ENCODE measurements around the gene WNT2. TPM values are rescaled to one million over a fixed set of nuclear protein-coding genes. Genes with fewer than 3 reads are reported as not detected.

Gene WNT2
- total RNA-seq, 1 donor, result 56.1 TPM

- DNase-seq (ENCODE audit: low read depth), result peak; percentile 46
- H3K4me3 ChIP-seq (ENCODE audit: low read depth, low read length), result peak overlapping the region; percentile 69
- TF ChIP-seq, protein P1, sequence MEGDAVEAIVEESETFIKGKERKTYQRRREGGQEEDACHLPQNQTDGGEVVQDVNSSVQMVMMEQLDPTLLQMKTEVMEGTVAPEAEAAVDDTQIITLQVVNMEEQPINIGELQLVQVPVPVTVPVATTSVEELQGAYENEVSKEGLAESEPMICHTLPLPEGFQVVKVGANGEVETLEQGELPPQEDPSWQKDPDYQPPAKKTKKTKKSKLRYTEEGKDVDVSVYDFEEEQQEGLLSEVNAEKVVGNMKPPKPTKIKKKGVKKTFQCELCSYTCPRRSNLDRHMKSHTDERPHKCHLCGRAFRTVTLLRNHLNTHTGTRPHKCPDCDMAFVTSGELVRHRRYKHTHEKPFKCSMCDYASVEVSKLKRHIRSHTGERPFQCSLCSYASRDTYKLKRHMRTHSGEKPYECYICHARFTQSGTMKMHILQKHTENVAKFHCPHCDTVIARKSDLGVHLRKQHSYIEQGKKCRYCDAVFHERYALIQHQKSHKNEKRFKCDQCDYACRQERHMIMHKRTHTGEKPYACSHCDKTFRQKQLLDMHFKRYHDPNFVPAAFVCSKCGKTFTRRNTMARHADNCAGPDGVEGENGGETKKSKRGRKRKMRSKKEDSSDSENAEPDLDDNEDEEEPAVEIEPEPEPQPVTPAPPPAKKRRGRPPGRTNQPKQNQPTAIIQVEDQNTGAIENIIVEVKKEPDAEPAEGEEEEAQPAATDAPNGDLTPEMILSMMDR (IDR thresholded peaks at IDR 0.05; ENCODE audit: insufficient read depth, low read depth, low read length), result no peak
These were observed 2.1 kb upstream of the WNT2 start for GRCh38 chr7:117324960-117325359.

- TF ChIP-seq, protein P1 (IDR thresholded peaks at IDR 0.05; ENCODE audit: insufficient read depth, low read depth, low read length), result no peak
- H3K4me3 ChIP-seq (ENCODE audit: low read depth, low read length), result peak overlapping the region; percentile 69
- DNase-seq (ENCODE audit: low read depth), result peak; percentile 88
These were observed 1.2 kb upstream of the WNT2 start for GRCh38 chr7:117323851-117324711.

DNA sequence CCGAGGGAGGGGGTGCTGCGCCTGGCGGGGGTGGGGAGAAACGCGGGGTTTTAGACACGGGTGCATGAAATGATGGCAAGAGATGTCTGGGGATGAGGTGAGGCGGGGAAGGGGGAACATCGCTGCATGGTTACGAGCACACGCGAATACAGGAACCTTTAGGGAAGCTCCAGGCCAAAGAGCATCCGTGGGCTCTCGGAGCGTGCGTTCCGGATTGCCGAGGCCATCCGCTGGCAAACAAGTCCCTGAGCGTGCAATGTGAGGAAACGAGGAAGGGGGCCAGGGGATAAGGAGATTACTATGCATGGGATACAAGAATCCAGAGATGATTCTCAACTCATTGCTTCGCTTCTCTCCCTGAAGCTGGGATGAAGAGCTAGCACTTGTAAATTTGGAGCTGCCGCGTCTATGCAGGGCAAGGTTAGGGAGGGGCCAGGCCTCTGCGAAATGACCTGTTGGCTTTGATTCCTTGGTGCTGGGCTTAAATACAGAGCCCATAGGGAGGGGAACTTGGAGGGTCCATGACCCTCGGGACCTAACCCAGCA is 520 bp upstream of the WNT2 start:
- DNase-seq (ENCODE audit: low read depth), result peak; percentile 53
- TF ChIP-seq, protein P1 (IDR thresholded peaks at IDR 0.05; ENCODE audit: insufficient read depth, low read depth, low read length), result no peak
- peak overlapping the region; percentile 69 for H3K4me3 ChIP-seq (ENCODE audit: low read depth, low read length)

GRCh38 chr7:117320523-117320922 is 2.3 kb downstream of the WNT2 start:
- peak; percentile 26 for DNase-seq (ENCODE audit: low read depth)
- peak overlapping the region; percentile 69 for H3K4me3 ChIP-seq (ENCODE audit: low read depth, low read length)
- TF ChIP-seq, protein P1 (IDR thresholded peaks at IDR 0.05; ENCODE audit: insufficient read depth, low read depth, low read length), result no peak

DNA sequence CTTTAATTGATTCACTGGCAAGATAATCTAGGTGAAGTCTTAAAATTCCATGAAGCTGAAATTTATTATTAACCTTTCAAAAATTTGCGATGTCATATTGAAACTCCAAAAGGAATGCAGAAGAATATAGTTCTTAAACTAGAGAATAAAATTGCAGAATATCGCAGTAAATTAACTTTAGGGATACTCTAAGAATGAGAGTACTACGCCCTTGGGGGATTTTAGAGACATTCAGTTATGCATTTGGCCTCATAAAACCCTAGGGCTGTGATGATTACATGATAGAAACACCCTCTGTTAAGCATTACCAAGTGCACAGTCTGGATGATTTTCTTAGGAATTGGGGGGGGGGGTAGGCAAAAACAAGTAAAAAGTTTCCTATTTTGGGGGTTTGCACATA is 3.7 kb downstream of the WNT2 start:
- DNase-seq (ENCODE audit: low read depth), result no peak
- no peak overlapping the region for H3K4me3 ChIP-seq (ENCODE audit: low read depth, low read length)
- TF ChIP-seq, protein P1 (IDR thresholded peaks at IDR 0.05; ENCODE audit: insufficient read depth, low read depth, low read length), result no peak

GRCh38 chr7:117313582-117313981 is 9.3 kb downstream of the WNT2 start:
- TF ChIP-seq, protein P1 (IDR thresholded peaks at IDR 0.05; ENCODE audit: insufficient read depth, low read depth, low read length), result no peak
- H3K4me3 ChIP-seq (ENCODE audit: low read depth, low read length), result no peak overlapping the region
- DNase-seq (ENCODE audit: low read depth), result no peak

Measured in fibroblast of villous mesenchyme (primary cell).